ENCODE measurements around the gene NLGN3. TPM values are rescaled to one million over a fixed set of nuclear protein-coding genes. Genes with fewer than 3 reads are reported as not detected.

Gene NLGN3
- total and polyA plus RNA-seq, 2 donors (not counting 3 experiments of a cell fraction or from before 2014, with no cell fraction given) = 0.37 to 0.40 TPM

GRCh38 chrX:71166461-71166860, 21.8 kb downstream of the NLGN3 start:
- no peak overlapping the region for H2AFZ ChIP-seq (ENCODE audit: low read depth, low read length)
- no peak for TF ChIP-seq GATA2 (IDR thresholded peaks at IDR 0.05; ENCODE audit: insufficient read depth, insufficient read length, low read depth, low read length)
- no peak for TF ChIP-seq MAX (IDR thresholded peaks at IDR 0.05; ENCODE audit: insufficient read depth, insufficient read length)
- no peak for TF ChIP-seq CTCF (IDR thresholded peaks at IDR 0.05; ENCODE audit: extremely low read depth in 1 of 2, insufficient read depth in 1 of 2, low read depth in 1 of 2, low read length in 2 of 2)
- TF ChIP-seq JUN (IDR thresholded peaks at IDR 0.05; ENCODE audit: borderline replicate concordance, insufficient read depth, insufficient read length, low read depth) = no peak
- no peak for TF ChIP-seq FOS (IDR thresholded peaks at IDR 0.05; ENCODE audit: borderline replicate concordance, insufficient read depth, low read length)
- TF ChIP-seq POLR2A (IDR thresholded peaks at IDR 0.05; ENCODE audit: low read depth, low read length) = no peak
- no peak for TF ChIP-seq EZH2 (IDR thresholded peaks at IDR 0.05; ENCODE audit: borderline replicate concordance, low read depth, low read length, severe bottlenecking)
- TF ChIP-seq MYC (IDR thresholded peaks at IDR 0.05; ENCODE audit: low read depth, low read length) = no peak
- TF ChIP-seq POLR2AphosphoS5 (IDR thresholded peaks at IDR 0.05; ENCODE audit: insufficient read depth, low read depth, low read length) = no peak
- H3K27me3 ChIP-seq (ENCODE audit: control insufficient read depth in 2 of 2, insufficient read depth in 2 of 2, low read length in 2 of 2) = peaks cover 0 to 2% of the 10 kb centered on the region in 2 experiments
- BruUV-seq (replicated peaks) = no TSS peak
- no peak for FAIRE-seq
- dilution Hi-C loops (cut with MboI; ENCODE audit: extremely low pct_ligation_motif_present, low sequenced_read_pairs) (no loop called here), intact Hi-C loops (cut with micrococcal nuclease) (no loop called here)
- ChIA-PET CTCF (no interaction called here), POLR2A (interaction anchor here (0.7 kb wide), 1 partner anchor 49 kb away, joined by 5 read pairs; no protein-coding TSS in a partner anchor)
- H3K9me3 ChIP-seq (replicated peaks; ENCODE audit: control insufficient read depth, insufficient read depth, low read length) = no peaks in the 10 kb centered on the region
- no peak for DNase-seq (ENCODE audit: low read depth, low spot score)
- no peak overlapping the region for H3K4me3 ChIP-seq (replicated peaks in 1 of 3; ENCODE audit: insufficient read depth in 1 of 3, low read depth in 1 of 3, low read length in 3 of 3)
- H3K27ac ChIP-seq (ENCODE audit: insufficient read depth, low read depth, low read length) = no peak overlapping the region
- no peaks in the 10 kb centered on the region for H3K4me1 ChIP-seq (ENCODE audit: control insufficient read depth, extremely low read depth, insufficient read depth, low read length)
- H4K20me1 ChIP-seq (replicated peaks; ENCODE audit: control insufficient read depth, extremely low read depth, insufficient read depth, low read length) = no peaks in the 10 kb centered on the region
- H3K9me1 ChIP-seq (replicated peaks; ENCODE audit: control insufficient read depth, extremely low read depth, insufficient read depth, low read length) = no peaks in the 10 kb centered on the region
- H3K4me2 ChIP-seq (ENCODE audit: insufficient read depth, low read length) = no peak overlapping the region
- H3K36me3 ChIP-seq (ENCODE audit: control insufficient read depth in 2 of 2, extremely low read depth in 1 of 2, insufficient read depth in 2 of 2, low read length in 2 of 2) = no peaks in the 10 kb centered on the region
- H3K79me2 ChIP-seq (ENCODE audit: control insufficient read depth, insufficient read depth, low read length) = no peaks in the 10 kb centered on the region
- no peak overlapping the region for H3K9ac ChIP-seq (replicated peaks; ENCODE audit: extremely low read depth, insufficient read depth, low read length)
